ENCODE results near the gene RFPL2.

GRCh38 chr22:32216911-32217310 is 12.0 kb upstream of the RFPL2 start:
- TF ChIP-seq CTCF (IDR thresholded peaks at IDR 0.05), result no peak
- TF ChIP-seq EP300 (IDR thresholded peaks at IDR 0.05), result no peak
- TF ChIP-seq POLR2AphosphoS5 (IDR thresholded peaks at IDR 0.05), result no peak
- no peak for TF ChIP-seq POLR2A (IDR thresholded peaks at IDR 0.05)
